Smooth muscle cell of the brain vasculature (primary cell): Measurements from ENCODE around the gene C1orf198.
"Not testable (repeated sequence)": the region's sequence is repeated elsewhere in the genome, so short reads cannot be mapped to it uniquely, and the experiment has no call there.

Source experiments
- DNase-seq: peaks from one replicate; pipeline ENCODE4 v3.0.0-alpha.2; 2012; ENCODE audit warnings: low read depth, low spot score

Gene C1orf198

GRCh38 chr1:230860617-230861384 lies 7.5 kb downstream of the C1orf198 start:
- DNase-seq, result no peak

- DNase-seq, result no peak
Observed at GRCh38 chr1:230858918-230859729, 9.2 kb downstream of the C1orf198 start.

GRCh38 chr1:230858236-230858820 lies 10.0 kb downstream of the C1orf198 start:
- DNase-seq, result no peak

GRCh38 chr1:230857822-230858221 lies 10.5 kb downstream of the C1orf198 start:
- DNase-seq, result no peak

GRCh38 chr1:230857077-230857476 lies 11.2 kb downstream of the C1orf198 start:
- no peak for DNase-seq

- DNase-seq, result no peak
Observed at GRCh38 chr1:230855886-230856285, 12.4 kb downstream of the C1orf198 start.

GRCh38 chr1:230854423-230854822 lies 13.9 kb downstream of the C1orf198 start:
- DNase-seq, result no peak

- DNase-seq, result no peak
Observed at GRCh38 chr1:230853731-230854130, 14.6 kb downstream of the C1orf198 start.

- no peak for DNase-seq
Observed at GRCh38 chr1:230852959-230853358, 15.4 kb downstream of the C1orf198 start.

- no peak for DNase-seq
Observed at GRCh38 chr1:230851291-230851691, 17.0 kb downstream of the C1orf198 start.

GRCh38 chr1:230850547-230850946 lies 17.8 kb downstream of the C1orf198 start:
- no peak for DNase-seq

GRCh38 chr1:230849451-230850224 lies 18.7 kb downstream of the C1orf198 start:
- peak; percentile 89 for DNase-seq

GRCh38 chr1:230848235-230848634 lies 20.1 kb downstream of the C1orf198 start:
- no peak for DNase-seq

GRCh38 chr1:230845184-230845583 lies 23.1 kb downstream of the C1orf198 start:
- DNase-seq, result not testable (repeated sequence)

GRCh38 chr1:230844561-230844960 lies 23.8 kb downstream of the C1orf198 start:
- DNase-seq, result no peak

GRCh38 chr1:230843503-230844309 lies 24.6 kb downstream of the C1orf198 start:
- no peak for DNase-seq

GRCh38 chr1:230842801-230843200 lies 25.5 kb downstream of the C1orf198 start:
- DNase-seq, result no peak

- no peak for DNase-seq
Observed at GRCh38 chr1:230839173-230839572, 29.1 kb downstream of the C1orf198 start.

GRCh38 chr1:230836793-230837192 lies 31.5 kb downstream of the C1orf198 start:
- no peak for DNase-seq

- DNase-seq, result no peak
Observed at GRCh38 chr1:230836347-230836746, 32.0 kb downstream of the C1orf198 start.

- DNase-seq, result no peak
Observed at GRCh38 chr1:230834292-230834691, 34.0 kb downstream of the C1orf198 start.
